A549 treated with RU486 at 1 μM for 4 hours (cell line): ENCODE measurements around the gene NUDT15. TPM values are rescaled to one million over a fixed set of nuclear protein-coding genes. Genes with fewer than 3 reads are reported as not detected.

Experiments used
- total RNA-seq: library from RNA; stranded (reverse); fragments of 200-300 nt; extraction: Qiagen RNA extraction; gene quantifications from 5 replicates; pipeline ENCODE4 v1.2.3, GENCODE V29; 2022; ENCODE audit warnings: low read depth

The NUDT15 gene
- 19.4 to 31.0 TPM (median 29.3 TPM) in 5 replicates for total RNA-seq

DNA sequence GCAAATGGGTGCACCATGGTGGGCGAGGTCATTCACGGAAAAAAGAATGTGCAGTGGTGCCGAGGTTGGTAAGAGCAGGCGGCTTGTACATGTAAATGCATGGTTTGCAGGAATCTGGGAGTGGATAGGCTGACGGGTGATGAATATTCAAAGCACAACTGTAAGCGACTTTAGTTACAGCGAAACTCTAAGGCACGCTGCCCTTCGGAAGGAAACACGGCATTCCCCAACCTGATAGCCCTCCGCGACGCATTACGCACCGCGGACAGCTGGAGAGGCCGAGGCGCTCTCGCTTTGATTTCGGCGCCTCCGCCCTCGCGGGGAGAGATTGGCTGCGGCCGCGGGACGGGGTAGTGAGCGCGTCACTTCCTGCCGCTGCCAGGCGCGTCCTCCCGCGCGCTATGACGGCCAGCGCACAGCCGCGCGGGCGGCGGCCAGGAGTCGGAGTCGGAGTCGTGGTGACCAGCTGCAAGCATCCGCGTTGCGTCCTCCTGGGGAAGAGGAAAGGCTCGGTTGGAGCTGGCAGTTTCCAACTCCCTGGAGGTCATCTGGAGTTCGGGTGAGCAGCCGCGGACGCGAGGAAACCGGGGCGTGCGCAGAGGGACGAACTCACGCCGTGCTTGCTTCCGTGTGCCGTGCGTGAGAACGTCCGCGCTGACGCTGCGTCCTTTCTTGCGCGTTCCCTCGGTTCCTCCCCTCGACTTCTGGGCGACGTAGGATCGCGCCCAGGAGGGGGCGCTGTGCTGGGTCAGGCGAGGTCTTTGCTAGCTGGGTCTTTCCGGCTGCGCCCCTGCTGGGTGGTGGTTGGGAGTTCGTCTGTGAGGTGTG is at the start of gene NUDT15:
Gene NUDT15, plus strand, starts transcription at position 381 of the 828 bp plus-strand sequence. Its CDS starts 21 bp downstream, at position 402.

DNA sequence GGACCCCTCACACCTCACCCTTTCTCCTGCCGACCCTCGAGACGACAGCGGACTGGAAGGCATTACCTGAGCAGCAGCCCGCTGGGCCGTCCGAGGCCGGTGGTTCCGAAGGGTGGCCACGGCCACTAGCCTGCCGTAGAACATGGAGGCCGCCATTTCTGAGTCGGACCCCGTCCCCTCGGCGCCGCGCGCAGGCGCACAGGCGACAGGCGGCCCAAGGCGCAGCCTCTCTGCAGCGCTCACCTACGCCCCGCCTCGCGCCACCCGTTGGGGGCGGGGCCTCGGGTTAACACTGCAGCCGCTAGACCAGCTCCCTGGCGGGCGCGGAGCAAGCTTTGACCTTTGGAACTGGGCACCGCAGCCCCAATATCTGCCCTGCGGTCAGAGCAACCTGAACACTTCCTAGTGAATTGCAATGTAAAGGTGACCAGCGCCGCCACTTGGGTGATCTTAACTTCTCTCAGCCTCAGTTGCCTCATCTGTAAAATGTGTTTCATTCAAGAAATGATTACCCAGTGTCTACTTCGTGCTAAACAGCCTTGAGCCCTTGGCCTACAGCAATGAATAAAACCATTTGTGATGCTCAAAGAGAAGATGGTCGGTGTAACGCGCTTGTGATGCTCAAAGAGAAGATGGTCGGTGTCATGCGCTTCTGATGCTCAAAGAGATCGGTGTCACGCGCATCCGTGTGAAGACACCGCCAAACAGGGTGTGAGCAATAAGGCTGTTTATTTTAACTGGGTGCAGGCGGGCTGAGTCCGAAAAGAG is 36.2 kb upstream of the NUDT15 start, which contains the start of gene SUCLA2:
Gene SUCLA2, minus strand, starts transcription at position 160 of the 768 bp plus-strand sequence. Its CDS starts 4 bp downstream, at position 156.

DNA sequence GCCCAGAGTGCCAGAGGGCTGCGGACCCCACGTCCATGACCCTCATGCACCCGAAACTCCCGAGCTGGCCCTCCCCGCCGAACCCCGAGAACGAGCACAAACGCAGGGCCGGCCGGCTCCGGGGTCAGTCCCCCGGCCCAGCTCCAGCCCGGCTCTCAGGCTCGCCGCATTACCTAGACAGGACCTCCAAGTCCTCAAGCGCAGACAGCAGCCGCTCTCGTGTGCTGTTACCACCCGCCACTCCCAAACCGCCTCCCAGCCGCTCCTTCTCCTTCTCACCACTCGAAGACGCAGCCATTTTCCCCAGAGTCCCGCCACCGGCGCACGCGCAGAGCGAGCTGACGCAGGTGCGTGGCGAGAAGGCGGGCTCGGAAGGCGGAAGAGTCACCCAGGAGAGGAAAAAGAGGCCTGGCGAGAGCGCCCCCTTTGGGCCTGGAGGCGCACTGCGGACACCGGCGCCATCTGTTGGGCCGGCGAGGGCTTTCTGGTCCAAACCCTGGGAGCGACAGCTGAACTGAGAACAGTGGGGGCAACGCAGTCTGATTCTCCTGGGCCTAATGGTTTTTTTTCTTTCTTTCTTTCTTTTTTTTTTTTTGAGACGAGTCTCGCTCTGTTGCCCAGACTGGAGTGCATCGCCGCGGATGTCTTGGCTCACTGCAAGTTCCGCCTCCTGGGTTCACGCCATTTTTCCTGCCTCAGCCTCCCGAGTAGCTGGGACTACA is 57.4 kb downstream of the NUDT15 start, which contains the start of gene MED4:
Gene MED4, minus strand, starts transcription at position 324 of the 722 bp plus-strand sequence. Its CDS starts 26 bp downstream, at position 298.

Other genes with a start within 250 kb of the NUDT15 start
- gene SUCLA2, start 36.5 kb upstream of the NUDT15 start, total RNA-seq: 26.2 to 31.8 TPM (median 30.1 TPM) in 5 replicates
- 29.3 to 46.4 TPM (median 37.0 TPM) in 5 replicates for gene MED4, start 57.4 kb downstream of the NUDT15 start, total RNA-seq
- 121 to 178 TPM (median 150 TPM) in 5 replicates for gene ITM2B, start 195.5 kb downstream of the NUDT15 start, total RNA-seq